HG03045 (cell line): ENCODE measurements around the gene ARHGAP8.
"Not testable (repeated sequence)": the region's sequence is repeated elsewhere in the genome, so short reads cannot be mapped to it uniquely, and the experiment has no call there.

Experiments used
- ATAC-seq: cut with Tn5 transposase; IDR thresholded peaks from one replicate; pipeline ENCODE4 v1.9.1; 2021; ENCODE audit warnings: mild to moderate bottlenecking, moderate library complexity; ENCODE audit not compliant: unreplicated experiment

Gene ARHGAP8

GRCh38 chr22:44799077-44799945, 46.9 kb downstream of the ARHGAP8 start:
- no peak for ATAC-seq

- not testable (repeated sequence) for ATAC-seq
Measured at GRCh38 chr22:44799946-44800634, 47.7 kb downstream of the ARHGAP8 start.

GRCh38 chr22:44801476-44801875, 49.1 kb downstream of the ARHGAP8 start:
- no peak for ATAC-seq

- ATAC-seq, result no peak
Measured at GRCh38 chr22:44802071-44802700, 49.8 kb downstream of the ARHGAP8 start.

- ATAC-seq, result no peak
Measured at GRCh38 chr22:44802956-44803355, 50.6 kb downstream of the ARHGAP8 start.

GRCh38 chr22:44804327-44804726, 52.0 kb downstream of the ARHGAP8 start:
- ATAC-seq, result no peak

GRCh38 chr22:44805711-44806110, 53.3 kb downstream of the ARHGAP8 start:
- ATAC-seq, result no peak

GRCh38 chr22:44807232-44807631, 54.9 kb downstream of the ARHGAP8 start:
- no peak for ATAC-seq

GRCh38 chr22:44807915-44808690, 55.7 kb downstream of the ARHGAP8 start:
- no peak for ATAC-seq

GRCh38 chr22:44809456-44809855, 57.1 kb downstream of the ARHGAP8 start:
- ATAC-seq, result no peak

- no peak for ATAC-seq
Measured at GRCh38 chr22:44811141-44811540, 58.8 kb downstream of the ARHGAP8 start.

GRCh38 chr22:44813416-44813815, 61.0 kb downstream of the ARHGAP8 start:
- ATAC-seq, result no peak

- ATAC-seq, result no peak
Measured at GRCh38 chr22:44814266-44815098, 62.1 kb downstream of the ARHGAP8 start.

GRCh38 chr22:44815099-44816070, 63.0 kb downstream of the ARHGAP8 start:
- no peak for ATAC-seq

GRCh38 chr22:44816141-44816540, 63.8 kb downstream of the ARHGAP8 start:
- ATAC-seq, result no peak

GRCh38 chr22:44818727-44819126, 66.4 kb downstream of the ARHGAP8 start:
- no peak for ATAC-seq

- no peak for ATAC-seq
Measured at GRCh38 chr22:44819966-44820631, 67.7 kb downstream of the ARHGAP8 start.

GRCh38 chr22:44821741-44822475, 69.5 kb downstream of the ARHGAP8 start:
- ATAC-seq, result no peak
